H9 (cell line): ENCODE measurements around the gene PAQR5. TPM values are rescaled to one million over a fixed set of nuclear protein-coding genes. Genes with fewer than 3 reads are reported as not detected.

ENCODE experiments used
- DNase-seq: peaks from one replicate; pipeline ENCODE4 v3.0.0-alpha.2; 2017
- H2AFZ ChIP-seq: one replicate; pipeline ENCODE4 v1.6.1; 2013; ENCODE audit warnings: mild to moderate bottlenecking, low read length, control low read depth, moderate library complexity
- H2AK5ac ChIP-seq: 2 replicates; pipeline ENCODE4 v1.6.1; 2013; ENCODE audit warnings: low read length, control low read depth, mixed read lengths; ENCODE audit not compliant: insufficient read length
- H2BK120ac ChIP-seq: one replicate; pipeline ENCODE4 v1.6.1; 2013; ENCODE audit warnings: low read depth, mild to moderate bottlenecking, low read length, control low read depth, inconsistent platforms; ENCODE audit not compliant: poor library complexity, severe bottlenecking
- H2BK12ac ChIP-seq: 2 replicates; pipeline ENCODE4 v1.6.1; 2013; ENCODE audit warnings: low read length, control low read depth, mixed read lengths, low read depth; ENCODE audit not compliant: insufficient read length
- H2BK15ac ChIP-seq: 2 replicates; pipeline ENCODE4 v1.6.1; 2013; ENCODE audit warnings: low read depth, low read length, control low read depth
- H2BK20ac ChIP-seq: one replicate; pipeline ENCODE4 v1.6.1; 2013; ENCODE audit warnings: low read depth, mild to moderate bottlenecking, low read length, control low read depth, inconsistent platforms; ENCODE audit not compliant: poor library complexity, severe bottlenecking
- H2BK5ac ChIP-seq: 2 replicates; pipeline ENCODE4 v1.6.1; 2013; ENCODE audit warnings: low read length, control low read depth, mixed read lengths; ENCODE audit not compliant: insufficient read length
- H3K14ac ChIP-seq: 2 replicates; pipeline ENCODE4 v1.6.1; 2013; ENCODE audit warnings: low read length, control low read depth; ENCODE audit not compliant: insufficient read depth
- H3K18ac ChIP-seq: 2 replicates; pipeline ENCODE4 v1.6.1; 2013; ENCODE audit warnings: low read depth, mild to moderate bottlenecking, mixed read lengths, low read length, control low read depth; ENCODE audit not compliant: insufficient read length
- H3K23ac ChIP-seq: 2 replicates; pipeline ENCODE4 v1.6.1; 2013; ENCODE audit warnings: low read length, control low read depth, mixed read lengths, low read depth; ENCODE audit not compliant: insufficient read length
- H3K23me2 ChIP-seq: 2 replicates; pipeline ENCODE4 v1.6.1; 2013; ENCODE audit warnings: low read depth, mild to moderate bottlenecking, mixed read lengths, low read length, control low read depth; ENCODE audit not compliant: insufficient read length, poor library complexity, severe bottlenecking
- H3K27ac ChIP-seq: 2 replicates; pipeline ENCODE4 v1.5.1; 2013; ENCODE audit warnings: low read length, control low read depth, mixed read lengths, low read depth; ENCODE audit not compliant: insufficient read length
- H3K27me3 ChIP-seq: 2 replicates; pipeline ENCODE4 v1.6.1; 2013; ENCODE audit warnings: low read length, control low read depth, inconsistent platforms; ENCODE audit not compliant: insufficient read depth
- H3K4ac ChIP-seq: 2 replicates; pipeline ENCODE4 v1.6.1; 2013; ENCODE audit warnings: low read depth, mild to moderate bottlenecking, control low read depth, inconsistent platforms, low read length, moderate library complexity
- H3K4me1 ChIP-seq: 2 replicates; pipeline ENCODE4 v1.6.1; 2013; ENCODE audit warnings: low read length, control low read depth, inconsistent platforms; ENCODE audit not compliant: insufficient read depth
- H3K4me2 ChIP-seq: 2 replicates; pipeline ENCODE4 v1.6.1; 2013; ENCODE audit warnings: low read length, control low read depth, mixed read lengths; ENCODE audit not compliant: insufficient read length, insufficient read depth
- H3K56ac ChIP-seq: 2 replicates; pipeline ENCODE4 v1.6.1; 2013; ENCODE audit warnings: low read depth, mild to moderate bottlenecking, mixed read lengths, low read length, control low read depth; ENCODE audit not compliant: insufficient read length
- H3K79me1 ChIP-seq: 2 replicates; pipeline ENCODE4 v1.6.1; 2013; ENCODE audit warnings: low read depth, mild to moderate bottlenecking, moderate library complexity, low read length, control low read depth, inconsistent platforms; ENCODE audit not compliant: insufficient read depth, poor library complexity, severe bottlenecking
- H3K79me2 ChIP-seq: 2 replicates; pipeline ENCODE4 v1.6.1; 2013; ENCODE audit warnings: low read length, control low read depth, inconsistent platforms; ENCODE audit not compliant: insufficient read depth
- H3K9ac ChIP-seq: 2 replicates; pipeline ENCODE4 v1.6.1; 2013; ENCODE audit warnings: low read length, control low read depth, mixed read lengths; ENCODE audit not compliant: insufficient read length; ENCODE audit errors: extremely low read depth
- H3K9me3 ChIP-seq: one replicate; pipeline ENCODE4 v1.6.1; 2013; ENCODE audit warnings: low read depth, low read length, inconsistent platforms; ENCODE audit not compliant: control insufficient read depth
- H3T11ph ChIP-seq: one replicate; pipeline ENCODE4 v1.6.1; 2013; ENCODE audit warnings: mild to moderate bottlenecking, low read length, control low read depth, inconsistent platforms
- H4K20me1 ChIP-seq: one replicate; pipeline ENCODE4 v1.6.1; 2013; ENCODE audit not compliant: control insufficient read depth, insufficient read length, insufficient read depth
- H4K5ac ChIP-seq: 2 replicates; pipeline ENCODE4 v1.6.1; 2013; ENCODE audit warnings: low read depth, mild to moderate bottlenecking, mixed read lengths, low read length, control low read depth; ENCODE audit not compliant: insufficient read length
- H4K8ac ChIP-seq: replicated peaks from 2 replicates; pipeline ENCODE4 v1.6.1; 2013; ENCODE audit warnings: low read length, control low read depth, mixed read lengths, low read depth; ENCODE audit not compliant: insufficient read length
- H4K91ac ChIP-seq: 2 replicates; pipeline ENCODE4 v1.6.1; 2013; ENCODE audit warnings: low read depth, mild to moderate bottlenecking, moderate library complexity, mixed read lengths, low read length, control low read depth; ENCODE audit not compliant: insufficient read length
- H3K27ac Mint-ChIP-seq, 3 experiments: 2 replicates in 2 of 3; 3 replicates in 1 of 3; pipeline ENCODE4 v1.8.0; 2020 to 2021; ENCODE audit warnings: mixed read lengths in 3 of 3, mild to moderate bottlenecking in 1 of 3, moderate library complexity in 1 of 3
- H3K27me3 Mint-ChIP-seq: 2 replicates; pipeline ENCODE4 v1.8.0; 2021; ENCODE audit warnings: low read depth, mild to moderate bottlenecking, moderate library complexity, mixed read lengths
- H3K36me3 Mint-ChIP-seq, 3 experiments: 2 replicates in 2 of 3; 3 replicates in 1 of 3; pipeline ENCODE4 v1.8.0; 2020 to 2021; ENCODE audit warnings: low read depth in 3 of 3, mixed read lengths in 3 of 3; ENCODE audit not compliant: insufficient read depth in 1 of 3
- H3K4me1 Mint-ChIP-seq, 2 experiments: 2 replicates each; pipeline ENCODE4 v1.8.0; 2020; ENCODE audit warnings: mixed read lengths in 2 of 2
- H3K4me3 Mint-ChIP-seq, 2 experiments: 2 replicates in 1 of 2; 3 replicates in 1 of 2; pipeline ENCODE4 v1.8.0; 2020 to 2021; ENCODE audit warnings: mild to moderate bottlenecking in 2 of 2, mixed read lengths in 2 of 2, moderate library complexity in 1 of 2
- H3K9me3 Mint-ChIP-seq, 2 experiments: 2 replicates in 1 of 2; 3 replicates in 1 of 2; pipeline ENCODE4 v1.8.0; 2020; ENCODE audit warnings: mild to moderate bottlenecking in 2 of 2, mixed read lengths in 2 of 2, moderate library complexity in 1 of 2
- WGBS: extraction: QIAGEN DNeasy Blood & Tissue Kit; methylation state at CpG from one replicate; pipeline ENCODE4 v1.1.7; 2013; ENCODE audit warnings: missing lambda C conversion rate, low lambda C conversion rate, mixed read lengths; ENCODE audit not compliant: insufficient read length; ENCODE audit errors: extremely low coverage; 5-methylcytosine and 5-hydroxymethylcytosine counted together
- total RNA-seq: library from RNA; stranded (reverse); gene quantifications from 2 replicates; pipeline ENCODE4 v1.2.1, GENCODE V29; 2021
- TF ChIP-seq, protein P1 (sequence below): fragments of 200-600 bp; sonication (generic); conservative IDR thresholded peaks from 3 replicates; pipeline ENCODE4 v1.8.0; 2021; ENCODE audit warnings: antibody characterized with exemption, mild to moderate bottlenecking

PAQR5 gene
- total RNA-seq, 1 experiment from 2014 or later, result 1.6 TPM

GRCh38 chr15:69405110-69405509, 106.4 kb downstream of the PAQR5 start:
- no peaks in the 10 kb centered on the region for H4K20me1 ChIP-seq
- H3K27ac Mint-ChIP-seq, result no peak overlapping the region

More at GRCh38 chr15:69405110-69405509, 106.4 kb downstream of the PAQR5 start:
- TF ChIP-seq, protein P1, sequence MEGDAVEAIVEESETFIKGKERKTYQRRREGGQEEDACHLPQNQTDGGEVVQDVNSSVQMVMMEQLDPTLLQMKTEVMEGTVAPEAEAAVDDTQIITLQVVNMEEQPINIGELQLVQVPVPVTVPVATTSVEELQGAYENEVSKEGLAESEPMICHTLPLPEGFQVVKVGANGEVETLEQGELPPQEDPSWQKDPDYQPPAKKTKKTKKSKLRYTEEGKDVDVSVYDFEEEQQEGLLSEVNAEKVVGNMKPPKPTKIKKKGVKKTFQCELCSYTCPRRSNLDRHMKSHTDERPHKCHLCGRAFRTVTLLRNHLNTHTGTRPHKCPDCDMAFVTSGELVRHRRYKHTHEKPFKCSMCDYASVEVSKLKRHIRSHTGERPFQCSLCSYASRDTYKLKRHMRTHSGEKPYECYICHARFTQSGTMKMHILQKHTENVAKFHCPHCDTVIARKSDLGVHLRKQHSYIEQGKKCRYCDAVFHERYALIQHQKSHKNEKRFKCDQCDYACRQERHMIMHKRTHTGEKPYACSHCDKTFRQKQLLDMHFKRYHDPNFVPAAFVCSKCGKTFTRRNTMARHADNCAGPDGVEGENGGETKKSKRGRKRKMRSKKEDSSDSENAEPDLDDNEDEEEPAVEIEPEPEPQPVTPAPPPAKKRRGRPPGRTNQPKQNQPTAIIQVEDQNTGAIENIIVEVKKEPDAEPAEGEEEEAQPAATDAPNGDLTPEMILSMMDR, result no peak
- H3K4me1 Mint-ChIP-seq, result 0 out of 4 replicates have a peak, but pooled peaks cover 0 to 3% of the 10 kb centered on the region in 2 experiments
- H3K56ac ChIP-seq, result no peak overlapping the region
- no peaks in the 10 kb centered on the region for H3K9me3 Mint-ChIP-seq
- no peak overlapping the region for H3K4me3 Mint-ChIP-seq
- no peak overlapping the region for H4K8ac ChIP-seq
- no peaks in the 10 kb centered on the region for H3K9me3 ChIP-seq
- H4K5ac ChIP-seq, result no peak overlapping the region
- no peaks in the 10 kb centered on the region for H3K79me2 ChIP-seq
- H2BK15ac ChIP-seq, result no peak overlapping the region
- H2AFZ ChIP-seq, result no peak overlapping the region
- DNase-seq, result no peak
- no peaks in the 10 kb centered on the region for H3K4me1 ChIP-seq
- no peak overlapping the region for H4K91ac ChIP-seq
- H3K4ac ChIP-seq, result no peak overlapping the region
- no peak overlapping the region for H3K23ac ChIP-seq
- H2BK5ac ChIP-seq, result no peak overlapping the region
- H3K4me2 ChIP-seq, result no peak overlapping the region
- H3K27me3 ChIP-seq, result no peaks in the 10 kb centered on the region
- H3T11ph ChIP-seq, result no peak overlapping the region
- H2BK120ac ChIP-seq, result no peak overlapping the region
- H3K27me3 Mint-ChIP-seq, result no peaks in the 10 kb centered on the region
- H3K79me1 ChIP-seq, result no peaks in the 10 kb centered on the region
- H3K23me2 ChIP-seq, result no peaks in the 10 kb centered on the region
- H2BK12ac ChIP-seq, result no peak overlapping the region
- H2BK20ac ChIP-seq, result no peak overlapping the region
- no peak overlapping the region for H3K14ac ChIP-seq
- no peak overlapping the region for H2AK5ac ChIP-seq
- no peak overlapping the region for H3K27ac ChIP-seq
- no CpG with 5 or more reads among the region's 3 CpGs for WGBS
- no peak overlapping the region for H3K18ac ChIP-seq
- H3K36me3 Mint-ChIP-seq, result no peaks in the 10 kb centered on the region
- H3K9ac ChIP-seq, result no peak overlapping the region
